CD8-positive, alpha-beta memory T cell (primary cell): ENCODE data around the gene ASB1. TPM values are rescaled to one million over a fixed set of nuclear protein-coding genes. Genes with fewer than 3 reads are reported as not detected.

ENCODE experiments used
- CTCF ChIA-PET: fragments of 350-600 bp; sonication (Branson Sonifier 250); formaldehyde crosslinking; loops from one replicate; lab custom pipeline; 2021; ENCODE audit warnings: antibody characterized with exemption; lab: Charles Lee
- POLR2A ChIA-PET: fragments of 350-600 bp; sonication (Branson Sonifier 250); formaldehyde crosslinking; loops from one replicate; lab custom pipeline; 2021; ENCODE audit warnings: antibody characterized with exemption; lab: Charles Lee
- DNase-seq, 5 donors: peaks; one replicate each; pipeline versions ENCODE4 v3.0.0 to v3.0.0-alpha.2; 2020 to 2022; ENCODE audit warnings: mixed read lengths in 1 of 5
- H3K27ac ChIP-seq: one replicate; pipeline ENCODE4 v1.7.0; 2013; ENCODE audit warnings: low read depth, mild to moderate bottlenecking, low read length, moderate library complexity
- H3K27me3 ChIP-seq: 2 replicates; pipeline ENCODE4 v1.7.0; 2013; ENCODE audit warnings: low read length, mild to moderate bottlenecking; ENCODE audit not compliant: insufficient read depth, poor library complexity, severe bottlenecking
- H3K36me3 ChIP-seq: 2 replicates; pipeline ENCODE4 v1.7.0; 2013; ENCODE audit warnings: mild to moderate bottlenecking, low read length, moderate library complexity; ENCODE audit not compliant: insufficient read depth
- H3K4me1 ChIP-seq: 2 replicates; pipeline ENCODE4 v1.7.0; 2013; ENCODE audit warnings: mild to moderate bottlenecking, low read length, moderate library complexity; ENCODE audit not compliant: insufficient read depth
- H3K4me3 ChIP-seq: 2 replicates; pipeline ENCODE4 v1.7.0; 2013; ENCODE audit warnings: mild to moderate bottlenecking, low read length
- H3K9me3 ChIP-seq: 2 replicates; pipeline ENCODE4 v1.7.0; 2013; ENCODE audit warnings: mild to moderate bottlenecking, low read length
- H3K27ac Mint-ChIP-seq, 8 donors: one replicate each; pipeline ENCODE4 v1.8.0; 2020 to 2021; ENCODE audit warnings: mixed read lengths in 8 of 8, mild to moderate bottlenecking in 6 of 8, inconsistent platforms in 3 of 8, moderate library complexity in 3 of 8
- H3K27me3 Mint-ChIP-seq, 2 donors: one replicate each; pipeline ENCODE4 v1.8.0; 2020 to 2021; ENCODE audit warnings: mixed read lengths in 2 of 2, mild to moderate bottlenecking in 1 of 2, moderate library complexity in 1 of 2
- H3K36me3 Mint-ChIP-seq, 3 donors: one replicate each; pipeline ENCODE4 v1.8.0; 2020 to 2021; ENCODE audit warnings: mixed read lengths in 3 of 3, inconsistent platforms in 1 of 3, mild to moderate bottlenecking in 1 of 3
- H3K4me1 Mint-ChIP-seq, 3 donors: one replicate each; pipeline ENCODE4 v1.8.0; 2020 to 2021; ENCODE audit warnings: mixed read lengths in 3 of 3, inconsistent platforms in 1 of 3, mild to moderate bottlenecking in 1 of 3
- H3K4me3 Mint-ChIP-seq, 7 donors: one replicate each; pipeline ENCODE4 v1.8.0; 2020 to 2021; ENCODE audit warnings: mixed read lengths in 7 of 7, mild to moderate bottlenecking in 6 of 7, moderate library complexity in 4 of 7, inconsistent platforms in 2 of 7
- H3K9me3 Mint-ChIP-seq, 5 donors: one replicate each; pipeline ENCODE4 v1.8.0; 2020 to 2022; ENCODE audit warnings: mixed read lengths in 5 of 5, mild to moderate bottlenecking in 3 of 5, moderate library complexity in 2 of 5, inconsistent platforms in 1 of 5
- polyA plus RNA-seq: library from polyadenylated mRNA; unstranded; fragments of 300-500 nt; fragmentation: Illumina TruSeq; gene quantifications from one replicate; pipeline ENCODE4 v1.2.3, GENCODE V29; 2021
- total RNA-seq, 2 experiments: library from RNA; stranded (reverse); gene quantifications; one replicate each; pipeline ENCODE4 v1.2.3, GENCODE V29; 2021

The ASB1 gene
- total and polyA plus RNA-seq, 3 experiments from 2014 or later, result 25.9 to 41.9 (median 41.8) TPM

- Mint-ChIP-seq H3K9me3 (no peaks in the 10 kb centered on the region), H3K4me1 (peaks cover 13 to 36% (median 15%) of the 10 kb centered on the region in 3 donors), H3K4me3 (peak overlapping the region in 6 of 7 donors; percentile 36 to 69 (median 58)), H3K27me3 (peaks cover 0 to 6% of the 10 kb centered on the region in 2 donors), H3K36me3 (no peaks in the 10 kb centered on the region), H3K27ac (peak overlapping the region in 7 of 8 donors; percentile 14 to 89 (median 67))
- Histone ChIP-seq H3K4me1 (peaks cover 28% of the 10 kb centered on the region), H3K9me3 (no peaks in the 10 kb centered on the region), H3K27me3 (no peaks in the 10 kb centered on the region), H3K36me3 (no peaks in the 10 kb centered on the region), H3K4me3 (peak overlapping the region; percentile 24), H3K27ac (no peak overlapping the region)
- CTCF ChIA-PET, result no interaction called here
- POLR2A ChIA-PET, result no interaction called here
- DNase-seq, result peak in 2 of 5 donors; percentile 46 to 52
Measured at GRCh38 chr2:238493880-238494572, 67.3 kb downstream of the ASB1 start.

GRCh38 chr2:238494573-238494961 is 67.8 kb downstream of the ASB1 start:
- Mint-ChIP-seq H3K4me1 (peaks cover 13 to 36% (median 15%) of the 10 kb centered on the region in 3 donors), H3K27ac (peak overlapping the region in 7 of 8 donors; percentile 14 to 89 (median 67)), H3K9me3 (no peaks in the 10 kb centered on the region), H3K36me3 (no peaks in the 10 kb centered on the region), H3K4me3 (peak overlapping the region in 6 of 7 donors; percentile 36 to 69 (median 58)), H3K27me3 (peaks cover 0 to 6% of the 10 kb centered on the region in 2 donors)
- H3K4me3 ChIP-seq, result peak overlapping the region; percentile 24
- H3K36me3 ChIP-seq, result no peaks in the 10 kb centered on the region
- ChIA-PET POLR2A (no interaction called here), CTCF (no interaction called here)
- peaks cover 28% of the 10 kb centered on the region for H3K4me1 ChIP-seq
- DNase-seq, result no peak
- no peak overlapping the region for H3K27ac ChIP-seq
- no peaks in the 10 kb centered on the region for H3K9me3 ChIP-seq
- no peaks in the 10 kb centered on the region for H3K27me3 ChIP-seq

- Mint-ChIP-seq H3K4me1 (peaks cover 13 to 36% (median 15%) of the 10 kb centered on the region in 3 donors), H3K27ac (peak overlapping the region in 1 of 8 donors; percentile 60)
- CTCF ChIA-PET, result no interaction called here
Measured at GRCh38 chr2:238495422-238495821, 68.7 kb downstream of the ASB1 start.

GRCh38 chr2:238496756-238497609 is 70.3 kb downstream of the ASB1 start:
- Histone ChIP-seq H3K27ac (no peak overlapping the region), H3K9me3 (no peaks in the 10 kb centered on the region), H3K27me3 (no peaks in the 10 kb centered on the region), H3K36me3 (no peaks in the 10 kb centered on the region), H3K4me3 (no peak overlapping the region), H3K4me1 (peaks cover 28% of the 10 kb centered on the region)
- H3K27me3 Mint-ChIP-seq, result peaks cover 0 to 1% of the 10 kb centered on the region in 2 donors
- CTCF ChIA-PET, result no interaction called here
- POLR2A ChIA-PET, result no interaction called here
- no peak for DNase-seq
- no peaks in the 10 kb centered on the region for H3K36me3 Mint-ChIP-seq
- no peak overlapping the region for H3K4me3 Mint-ChIP-seq
- peaks cover 13 to 33% (median 15%) of the 10 kb centered on the region in 3 donors for H3K4me1 Mint-ChIP-seq
- peak overlapping the region in 1 of 8 donors; percentile 36 for H3K27ac Mint-ChIP-seq
- H3K9me3 Mint-ChIP-seq, result no peaks in the 10 kb centered on the region

More at GRCh38 chr2:238495422-238495821, 68.7 kb downstream of the ASB1 start:
- Histone ChIP-seq H3K27ac (no peak overlapping the region), H3K4me1 (peaks cover 28% of the 10 kb centered on the region), H3K36me3 (no peaks in the 10 kb centered on the region), H3K9me3 (no peaks in the 10 kb centered on the region), H3K4me3 (no peak overlapping the region), H3K27me3 (no peaks in the 10 kb centered on the region)
- H3K36me3 Mint-ChIP-seq, result no peaks in the 10 kb centered on the region
- H3K9me3 Mint-ChIP-seq, result no peaks in the 10 kb centered on the region
- H3K4me3 Mint-ChIP-seq, result peak overlapping the region in 1 of 7 donors; percentile 15
- peaks cover 0 to 1% of the 10 kb centered on the region in 2 donors for H3K27me3 Mint-ChIP-seq
- POLR2A ChIA-PET, result no interaction called here
- DNase-seq, result peak in 1 of 5 donors; percentile 29

GRCh38 chr2:238497610-238498005 is 70.9 kb downstream of the ASB1 start:
- H3K4me1 Mint-ChIP-seq, result peaks cover 13 to 29% (median 15%) of the 10 kb centered on the region in 3 donors
- H3K36me3 Mint-ChIP-seq, result no peaks in the 10 kb centered on the region
- Histone ChIP-seq H3K27ac (no peak overlapping the region), H3K27me3 (no peaks in the 10 kb centered on the region), H3K9me3 (no peaks in the 10 kb centered on the region), H3K4me1 (peaks cover 24% of the 10 kb centered on the region), H3K4me3 (no peak overlapping the region), H3K36me3 (no peaks in the 10 kb centered on the region)
- peak in 1 of 5 donors; percentile 34 for DNase-seq
- ChIA-PET POLR2A (no interaction called here), CTCF (no interaction called here)
- H3K27me3 Mint-ChIP-seq, result peaks cover 0 to 1% of the 10 kb centered on the region in 2 donors
- no peak overlapping the region for H3K4me3 Mint-ChIP-seq
- no peaks in the 10 kb centered on the region for H3K9me3 Mint-ChIP-seq
- no peak overlapping the region for H3K27ac Mint-ChIP-seq

- Mint-ChIP-seq H3K27ac (no peak overlapping the region), H3K27me3 (peaks cover 0 to 3% of the 10 kb centered on the region in 2 donors), H3K4me3 (no peak overlapping the region), H3K36me3 (no peaks in the 10 kb centered on the region), H3K4me1 (peaks cover 11 to 23% (median 15%) of the 10 kb centered on the region in 3 donors), H3K9me3 (no peaks in the 10 kb centered on the region)
- Histone ChIP-seq H3K27ac (no peak overlapping the region), H3K27me3 (no peaks in the 10 kb centered on the region), H3K36me3 (no peaks in the 10 kb centered on the region), H3K4me1 (peaks cover 18% of the 10 kb centered on the region), H3K9me3 (no peaks in the 10 kb centered on the region), H3K4me3 (no peak overlapping the region)
- DNase-seq, result peak in 1 of 5 donors; percentile 44
- ChIA-PET POLR2A (no interaction called here), CTCF (no interaction called here)
Measured at GRCh38 chr2:238498188-238498587, 71.5 kb downstream of the ASB1 start.

GRCh38 chr2:238498691-238499295 is 72.1 kb downstream of the ASB1 start:
- peaks cover 12% of the 10 kb centered on the region for H3K4me1 ChIP-seq
- peak in 1 of 5 donors; percentile 35 for DNase-seq
- ChIA-PET POLR2A (no interaction called here), CTCF (no interaction called here)
- Mint-ChIP-seq H3K4me3 (no peak overlapping the region), H3K4me1 (peaks cover 11 to 17% (median 11%) of the 10 kb centered on the region in 3 donors), H3K27ac (no peak overlapping the region), H3K27me3 (peaks cover 0 to 2% of the 10 kb centered on the region in 2 donors), H3K9me3 (no peaks in the 10 kb centered on the region), H3K36me3 (no peaks in the 10 kb centered on the region)
- no peaks in the 10 kb centered on the region for H3K36me3 ChIP-seq
- H3K27me3 ChIP-seq, result no peaks in the 10 kb centered on the region
- H3K9me3 ChIP-seq, result no peaks in the 10 kb centered on the region
- no peak overlapping the region for H3K4me3 ChIP-seq
- no peak overlapping the region for H3K27ac ChIP-seq
